ENCODE measurements around the gene GPSM1.
A peak's percentile ranks its signal among the peaks of the same experiment; 100 is the strongest.

Gene GPSM1

GRCh38 chr9:136349546-136349945 lies 22.2 kb downstream of the GPSM1 start:
- TF ChIP-seq EP300 (IDR thresholded peaks at IDR 0.05; ENCODE audit: borderline replicate concordance) (no peak), EGR1 (IDR thresholded peaks at IDR 0.05) (no peak), TAF1 (IDR thresholded peaks at IDR 0.05; ENCODE audit: low read depth) (no peak), REST (IDR thresholded peaks at IDR 0.05; ENCODE audit: low read depth) (peak; percentile 38; the same call in 1 of the 2 replicates), RAD21 (IDR thresholded peaks at IDR 0.05; ENCODE audit: low read depth) (no peak), YY1 (IDR thresholded peaks at IDR 0.05; ENCODE audit: low read depth) (no peak), USF1 (IDR thresholded peaks at IDR 0.05) (no peak), TEAD4 (IDR thresholded peaks at IDR 0.05) (no peak), ZBTB7A (IDR thresholded peaks at IDR 0.05; ENCODE audit: low read depth) (no peak)

DNA sequence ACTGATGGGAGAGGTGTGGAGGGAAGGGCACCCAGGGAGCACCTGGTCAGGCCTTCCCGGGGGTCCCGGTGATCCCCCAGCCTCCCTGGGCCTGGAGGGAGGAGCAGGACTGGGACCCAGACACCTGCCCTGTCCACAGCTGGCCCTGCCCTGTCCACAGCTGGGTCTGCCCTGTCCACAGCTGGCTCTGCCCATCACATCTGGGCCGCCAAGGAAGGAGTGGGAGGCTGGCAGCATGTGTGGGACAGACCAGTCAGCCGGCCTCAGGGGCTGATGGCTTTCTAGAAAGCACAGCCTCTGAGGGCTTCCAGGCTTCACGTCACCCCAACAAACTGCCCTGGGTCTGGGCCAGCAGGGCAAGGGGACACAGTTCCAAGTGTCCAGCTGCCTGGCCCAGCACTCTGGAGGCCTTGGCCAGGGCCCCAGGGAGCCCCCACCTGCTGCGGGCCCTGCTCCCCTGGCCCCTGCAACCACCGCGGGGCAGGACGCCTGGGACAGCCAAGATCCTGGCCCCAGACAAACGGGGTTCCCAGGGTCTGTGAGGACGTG lies 24.0 kb downstream of the GPSM1 start:
- TF ChIP-seq RAD21 (IDR thresholded peaks at IDR 0.05; ENCODE audit: low read depth) (no peak), CEBPB (IDR thresholded peaks at IDR 0.05) (no peak), ZBTB7A (IDR thresholded peaks at IDR 0.05; ENCODE audit: low read depth) (no peak), YY1 (IDR thresholded peaks at IDR 0.05; ENCODE audit: low read depth) (no peak), TCF12 (IDR thresholded peaks at IDR 0.05; ENCODE audit: low read depth) (no peak), FOXM1 (IDR thresholded peaks at IDR 0.05; ENCODE audit: borderline replicate concordance, low read depth) (no peak), CREB1 (IDR thresholded peaks at IDR 0.05; ENCODE audit: low read depth) (no peak), TAF1 (IDR thresholded peaks at IDR 0.05; ENCODE audit: low read depth) (no peak), NFIC (IDR thresholded peaks at IDR 0.05) (no peak), EGR1 (IDR thresholded peaks at IDR 0.05) (no peak), REST (IDR thresholded peaks at IDR 0.05; ENCODE audit: low read depth) (no peak), USF1 (IDR thresholded peaks at IDR 0.05) (no peak), TEAD4 (IDR thresholded peaks at IDR 0.05) (no peak), EP300 (IDR thresholded peaks at IDR 0.05; ENCODE audit: borderline replicate concordance) (no peak)
- TF ChIP-seq, protein P1, sequence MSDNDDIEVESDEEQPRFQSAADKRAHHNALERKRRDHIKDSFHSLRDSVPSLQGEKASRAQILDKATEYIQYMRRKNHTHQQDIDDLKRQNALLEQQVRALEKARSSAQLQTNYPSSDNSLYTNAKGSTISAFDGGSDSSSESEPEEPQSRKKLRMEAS (IDR thresholded peaks at IDR 0.05) = no peak

GRCh38 chr9:136352682-136353081 lies 25.3 kb downstream of the GPSM1 start:
- TF ChIP-seq, protein P1 (IDR thresholded peaks at IDR 0.05) = no peak
- no peak for TF ChIP-seq TCF12 (IDR thresholded peaks at IDR 0.05; ENCODE audit: low read depth)
- no peak for TF ChIP-seq TAF1 (IDR thresholded peaks at IDR 0.05; ENCODE audit: low read depth)
- TF ChIP-seq ZBTB7A (IDR thresholded peaks at IDR 0.05; ENCODE audit: low read depth) = peak; percentile 6; the same call in 1 of the 2 replicates
- TF ChIP-seq FOXM1 (IDR thresholded peaks at IDR 0.05; ENCODE audit: borderline replicate concordance, low read depth) = no peak
- no peak for TF ChIP-seq USF1 (IDR thresholded peaks at IDR 0.05)

GRCh38 chr9:136353088-136353487 lies 25.7 kb downstream of the GPSM1 start:
- TF ChIP-seq EP300 (IDR thresholded peaks at IDR 0.05; ENCODE audit: borderline replicate concordance) (no peak), NFIC (IDR thresholded peaks at IDR 0.05) (no peak), TEAD4 (IDR thresholded peaks at IDR 0.05) (no peak), YY1 (IDR thresholded peaks at IDR 0.05; ENCODE audit: low read depth) (no peak), RAD21 (IDR thresholded peaks at IDR 0.05; ENCODE audit: low read depth) (no peak), EGR1 (IDR thresholded peaks at IDR 0.05) (no peak)

DNA sequence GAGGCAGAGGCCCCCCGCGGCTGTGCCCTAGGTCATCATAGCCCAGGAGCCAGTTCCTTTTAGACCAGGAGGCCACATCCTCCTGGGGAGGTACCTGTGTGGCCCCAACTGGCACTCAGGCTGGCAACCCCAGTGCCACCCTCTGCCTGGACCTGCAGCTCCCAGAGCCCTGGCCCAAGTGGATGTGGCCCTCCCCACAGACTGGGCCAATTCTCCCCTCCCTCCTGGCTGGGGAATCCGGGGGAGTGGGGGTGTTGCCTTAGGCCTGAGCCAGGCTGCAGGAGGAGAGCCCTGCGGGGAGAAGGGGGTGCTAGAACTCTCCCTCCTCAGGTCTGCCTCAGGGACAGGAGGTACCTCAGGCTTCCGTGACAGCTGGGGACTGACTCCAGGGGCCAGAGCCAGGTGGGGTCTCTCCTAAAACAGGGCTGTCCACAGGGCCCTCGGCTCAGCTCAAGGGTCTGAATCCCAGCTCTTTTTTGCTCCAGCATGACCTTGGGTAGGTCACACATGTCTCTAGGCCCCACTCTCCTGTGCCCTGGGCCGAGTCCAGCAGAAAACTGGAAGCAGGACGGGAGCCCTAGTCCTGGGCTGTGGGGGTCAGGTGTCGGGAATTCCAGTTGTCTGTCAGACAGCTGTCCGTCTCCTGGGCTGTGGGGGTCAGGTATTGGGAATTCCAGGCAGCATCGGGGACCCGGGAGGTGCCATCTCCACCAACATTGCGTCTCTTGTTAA lies 26.6 kb downstream of the GPSM1 start:
- TF ChIP-seq RAD21 (IDR thresholded peaks at IDR 0.05; ENCODE audit: low read depth) (no peak), EGR1 (IDR thresholded peaks at IDR 0.05) (no peak), CEBPB (IDR thresholded peaks at IDR 0.05) (no peak), NFIC (IDR thresholded peaks at IDR 0.05) (no peak), TAF1 (IDR thresholded peaks at IDR 0.05; ENCODE audit: low read depth) (no peak), TEAD4 (IDR thresholded peaks at IDR 0.05) (no peak), EP300 (IDR thresholded peaks at IDR 0.05; ENCODE audit: borderline replicate concordance) (no peak), FOXM1 (IDR thresholded peaks at IDR 0.05; ENCODE audit: borderline replicate concordance, low read depth) (no peak), ZBTB7A (IDR thresholded peaks at IDR 0.05; ENCODE audit: low read depth) (no peak), TCF12 (IDR thresholded peaks at IDR 0.05; ENCODE audit: low read depth) (no peak), YY1 (IDR thresholded peaks at IDR 0.05; ENCODE audit: low read depth) (no peak), REST (IDR thresholded peaks at IDR 0.05; ENCODE audit: low read depth) (no peak), CREB1 (IDR thresholded peaks at IDR 0.05; ENCODE audit: low read depth) (no peak), USF1 (IDR thresholded peaks at IDR 0.05) (no peak)
- TF ChIP-seq, protein P1 (IDR thresholded peaks at IDR 0.05) = no peak
